ENCODE measurements around the gene SMARCA5. TPM values are rescaled to one million over a fixed set of nuclear protein-coding genes. Genes with fewer than 3 reads are reported as not detected.

The SMARCA5 gene
- total and polyA plus RNA-seq, 2 experiments from 2014 or later, result 29.8 to 34.5 TPM

- Histone ChIP-seq H3F3A (ENCODE audit: insufficient read depth) (peaks cover 33% of the 10 kb centered on the region), H2AFZ (no peak overlapping the region), H3K4me3 (no peak overlapping the region), H3K36me3 (ENCODE audit: low read depth) (peaks cover 38% of the 10 kb centered on the region), H3K9ac (no peak overlapping the region), H4K20me1 (ENCODE audit: insufficient read depth) (no peaks in the 10 kb centered on the region), H3K4me1 (ENCODE audit: insufficient read depth) (peaks cover 6% of the 10 kb centered on the region; the same call in 1 of the 2 replicates), H3K4me2 (ENCODE audit: unreplicated experiment) (no peak overlapping the region), H3K9me3 (ENCODE audit: low read depth) (no peaks in the 10 kb centered on the region), H3K9me2 (ENCODE audit: insufficient read depth) (no peaks in the 10 kb centered on the region), H3K79me2 (ENCODE audit: insufficient read depth) (0 out of 2 replicates have a peak, but pooled peaks cover 6% of the 10 kb centered on the region), H3K27ac (no peak overlapping the region), H3K27me3 (replicated peaks; ENCODE audit: insufficient read depth) (no peaks in the 10 kb centered on the region)
- in situ Hi-C loops (cut with MboI), result no loop called here
- DNase-seq, result no peak
- no peak for TF ChIP-seq EZH2phosphoT487 (IDR thresholded peaks at IDR 0.05; ENCODE audit: insufficient read depth, low read depth)
- no peak for TF ChIP-seq EZH2 (IDR thresholded peaks at IDR 0.05; ENCODE audit: insufficient read depth, poor library complexity, severe bottlenecking)
- WGBS, 2 experiments (ENCODE audit: low coverage in 1 of 2, low lambda C conversion rate in 2 of 2, missing lambda C conversion rate in 2 of 2), result 95 to 98% methylated on average over 5 of the region's 5 CpGs
Observed at GRCh38 chr4:143555676-143556075, 42.2 kb downstream of the SMARCA5 start.

- H3F3A ChIP-seq (ENCODE audit: insufficient read depth), result peaks cover 33% of the 10 kb centered on the region
- H3K36me3 ChIP-seq (ENCODE audit: low read depth), result peaks cover 20% of the 10 kb centered on the region
- no peaks in the 10 kb centered on the region for H3K27me3 ChIP-seq (replicated peaks; ENCODE audit: insufficient read depth)
- peak overlapping the region; percentile 82 for H3K9ac ChIP-seq
- no peaks in the 10 kb centered on the region for H3K79me2 ChIP-seq (ENCODE audit: insufficient read depth)
- no peaks in the 10 kb centered on the region for H3K9me2 ChIP-seq (ENCODE audit: insufficient read depth)
- peak overlapping the region; percentile 98 for H2AFZ ChIP-seq
- TF ChIP-seq EZH2phosphoT487 (IDR thresholded peaks at IDR 0.05; ENCODE audit: insufficient read depth, low read depth) (no peak), EZH2 (IDR thresholded peaks at IDR 0.05; ENCODE audit: insufficient read depth, poor library complexity, severe bottlenecking) (no peak)
- peaks cover 6% of the 10 kb centered on the region; the same call in 1 of the 2 replicates for H3K4me1 ChIP-seq (ENCODE audit: insufficient read depth)
- DNase-seq, result peak; percentile 6
- 96 to 97% methylated on average over 2 of the region's 2 CpGs for WGBS, 2 experiments (ENCODE audit: low coverage in 1 of 2, low lambda C conversion rate in 2 of 2, missing lambda C conversion rate in 2 of 2)
- peak overlapping the region; percentile 95 for H3K4me2 ChIP-seq (ENCODE audit: unreplicated experiment)
- no peaks in the 10 kb centered on the region for H4K20me1 ChIP-seq (ENCODE audit: insufficient read depth)
- no peaks in the 10 kb centered on the region for H3K9me3 ChIP-seq (ENCODE audit: low read depth)
- H3K27ac ChIP-seq, result peak overlapping the region; percentile 56; the same call in 1 of the 2 replicates
- in situ Hi-C loops (cut with MboI), result no loop called here
- H3K4me3 ChIP-seq, result peak overlapping the region; percentile 77
Observed at GRCh38 chr4:143558286-143558685, 44.8 kb downstream of the SMARCA5 start.

GRCh38 chr4:143558823-143559756, 45.6 kb downstream of the SMARCA5 start:
- peaks cover 33% of the 10 kb centered on the region for H3F3A ChIP-seq (ENCODE audit: insufficient read depth)
- no peaks in the 10 kb centered on the region for H3K9me3 ChIP-seq (ENCODE audit: low read depth)
- H3K9me2 ChIP-seq (ENCODE audit: insufficient read depth), result no peaks in the 10 kb centered on the region
- peaks cover 12% of the 10 kb centered on the region; the same call in 1 of the 2 replicates for H3K36me3 ChIP-seq (ENCODE audit: low read depth)
- H3K9ac ChIP-seq, result peak overlapping the region; percentile 82
- no peak for TF ChIP-seq EZH2phosphoT487 (IDR thresholded peaks at IDR 0.05; ENCODE audit: insufficient read depth, low read depth)
- TF ChIP-seq EZH2 (IDR thresholded peaks at IDR 0.05; ENCODE audit: insufficient read depth, poor library complexity, severe bottlenecking), result no peak
- H4K20me1 ChIP-seq (ENCODE audit: insufficient read depth), result no peaks in the 10 kb centered on the region
- peak; percentile 90 for DNase-seq
- H2AFZ ChIP-seq, result peak overlapping the region; percentile 98
- peak overlapping the region; percentile 77 for H3K4me3 ChIP-seq
- H3K79me2 ChIP-seq (ENCODE audit: insufficient read depth), result no peaks in the 10 kb centered on the region
- whole genome bisulfite sequencing, 2 experiments (ENCODE audit: low coverage in 1 of 2, low lambda C conversion rate in 2 of 2, missing lambda C conversion rate in 2 of 2), result 2 to 4% methylated on average over 57 of the region's 57 CpGs
- H3K27ac ChIP-seq, result peak overlapping the region; percentile 56
- peaks cover 6% of the 10 kb centered on the region; the same call in 1 of the 2 replicates for H3K4me1 ChIP-seq (ENCODE audit: insufficient read depth)
- in situ Hi-C loops (cut with MboI), result no loop called here
- H3K27me3 ChIP-seq (replicated peaks; ENCODE audit: insufficient read depth), result no peaks in the 10 kb centered on the region
- H3K4me2 ChIP-seq (ENCODE audit: unreplicated experiment), result peak overlapping the region; percentile 95

- Histone ChIP-seq H3K4me1 (ENCODE audit: insufficient read depth) (peaks cover 6% of the 10 kb centered on the region; the same call in 1 of the 2 replicates), H3K27me3 (replicated peaks; ENCODE audit: insufficient read depth) (no peaks in the 10 kb centered on the region), H3K4me2 (ENCODE audit: unreplicated experiment) (peak overlapping the region; percentile 95), H4K20me1 (ENCODE audit: insufficient read depth) (no peaks in the 10 kb centered on the region), H3K79me2 (ENCODE audit: insufficient read depth) (no peaks in the 10 kb centered on the region), H3K4me3 (peak overlapping the region; percentile 77), H3K9me3 (ENCODE audit: low read depth) (no peaks in the 10 kb centered on the region), H3K27ac (peak overlapping the region; percentile 56; the same call in 1 of the 2 replicates), H2AFZ (peak overlapping the region; percentile 98), H3F3A (ENCODE audit: insufficient read depth) (peaks cover 29% of the 10 kb centered on the region), H3K9me2 (ENCODE audit: insufficient read depth) (no peaks in the 10 kb centered on the region), H3K36me3 (ENCODE audit: low read depth) (0 out of 2 replicates have a peak, but pooled peaks cover 8% of the 10 kb centered on the region), H3K9ac (peak overlapping the region; percentile 82)
- peak; percentile 45 for DNase-seq
- in situ Hi-C loops (cut with MboI), result no loop called here
- 32 to 33% methylated on average over 17 of the region's 17 CpGs for WGBS, 2 experiments (ENCODE audit: low coverage in 1 of 2, low lambda C conversion rate in 2 of 2, missing lambda C conversion rate in 2 of 2)
- TF ChIP-seq EZH2 (IDR thresholded peaks at IDR 0.05; ENCODE audit: insufficient read depth, poor library complexity, severe bottlenecking), result no peak
- no peak for TF ChIP-seq EZH2phosphoT487 (IDR thresholded peaks at IDR 0.05; ENCODE audit: insufficient read depth, low read depth)
Observed at GRCh38 chr4:143559757-143560147, 46.2 kb downstream of the SMARCA5 start.

All from GM23248 (cell line).